AG10803 (cell line): ENCODE data around the gene TAF1L.
A peak's percentile ranks its signal among the peaks of the same experiment; 100 is the strongest.
"Not testable (repeated sequence)": the region's sequence is repeated elsewhere in the genome, so short reads cannot be mapped to it uniquely, and the experiment has no call there.

Experiments
- DNase-seq: peaks from one replicate; pipeline ENCODE4 v3.0.0; 2010; ENCODE audit warnings: low read depth
- H3K4me3 ChIP-seq: 2 replicates; pipeline ENCODE4 v1.5.1; 2011; ENCODE audit warnings: mild to moderate bottlenecking, low read length, control low read depth
- CTCF ChIP-seq: conservative IDR thresholded peaks from 2 replicates; pipeline ENCODE4 v1.5.1; 2011; ENCODE audit warnings: mild to moderate bottlenecking, low read length, control low read depth, inconsistent platforms

The TAF1L gene

GRCh38 chr9:32663741-32664140, 28.3 kb upstream of the TAF1L start:
- no peak for TF ChIP-seq CTCF
- no peak for DNase-seq
- H3K4me3 ChIP-seq: no peak overlapping the region

DNA sequence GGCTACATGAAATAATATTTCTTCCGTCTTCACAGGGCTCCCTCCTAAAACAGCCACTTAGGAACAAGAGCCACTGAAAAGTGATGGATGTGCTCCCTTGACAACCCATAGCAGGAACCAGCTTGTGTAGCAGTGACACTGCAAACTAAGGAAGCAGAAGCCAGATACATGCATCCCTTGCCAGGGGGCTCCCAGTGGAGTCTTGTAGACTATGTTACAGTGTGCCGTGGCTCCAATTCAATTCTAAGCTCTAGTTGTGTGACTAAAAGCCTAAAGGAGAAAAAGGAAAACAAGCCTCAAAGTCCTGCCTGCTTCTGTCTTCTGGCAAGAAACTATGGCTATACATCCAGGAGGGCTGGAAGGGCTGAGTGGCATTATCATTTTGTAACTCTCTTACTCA, 12.2 kb upstream of the TAF1L start:
- no peak for DNase-seq
- H3K4me3 ChIP-seq: no peak overlapping the region

DNA sequence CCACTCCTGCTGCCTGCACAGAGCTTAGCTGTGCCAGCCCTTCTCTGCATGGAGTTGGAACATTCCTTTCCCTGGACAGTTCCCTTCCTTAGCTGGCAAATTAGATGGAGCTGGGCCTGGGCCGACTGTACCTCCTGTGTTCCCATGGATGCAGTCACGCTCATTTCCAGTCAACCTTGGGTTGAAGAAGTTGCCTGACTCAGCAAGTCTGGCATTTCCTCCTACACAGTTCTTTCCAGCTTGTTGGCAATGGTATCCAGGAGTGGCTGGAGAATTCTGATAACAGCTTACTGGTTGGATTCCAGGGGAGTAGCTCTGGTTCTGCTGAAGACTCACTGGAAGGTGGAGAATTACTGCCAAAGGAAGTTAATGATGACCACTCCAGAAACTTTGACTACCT, 9.2 kb upstream of the TAF1L start:
- DNase-seq: peak; percentile 93
- TF ChIP-seq CTCF: no peak
- H3K4me3 ChIP-seq: no peak overlapping the region

More for the DNA sequence above, 12.2 kb upstream of the TAF1L start:
- no peak for TF ChIP-seq CTCF

- not testable (repeated sequence) for DNase-seq, H3K4me3 ChIP-seq
Measured at GRCh38 chr9:32633151-32633550, 2.3 kb downstream of the TAF1L start.

GRCh38 chr9:32631991-32632390, 3.5 kb downstream of the TAF1L start:
- TF ChIP-seq CTCF: no peak
- no peak overlapping the region for H3K4me3 ChIP-seq
- no peak for DNase-seq

GRCh38 chr9:32627394-32627954, 8.0 kb downstream of the TAF1L start:
- no peak for TF ChIP-seq CTCF
- no peak for DNase-seq

DNA sequence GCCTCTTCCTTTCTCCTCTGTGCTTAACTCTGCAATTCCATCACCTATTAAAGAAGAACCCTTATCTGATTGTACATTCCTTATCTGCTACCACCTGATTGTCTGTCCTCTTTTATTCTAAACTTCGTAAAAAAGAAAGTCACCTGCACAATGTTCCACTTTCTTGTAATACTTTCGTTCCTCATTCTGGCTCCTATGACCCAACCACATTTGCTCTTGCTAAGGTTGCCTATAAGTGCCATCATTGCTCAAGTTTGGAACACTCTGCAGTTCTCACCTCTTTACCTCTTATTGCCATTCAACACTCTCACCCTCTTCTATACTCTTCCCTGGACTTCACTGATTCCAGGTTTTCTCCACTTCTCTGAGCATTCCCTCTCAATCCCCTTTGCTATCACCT, 10.1 kb downstream of the TAF1L start:
- H3K4me3 ChIP-seq: no peak overlapping the region
- no peak for TF ChIP-seq CTCF
- no peak for DNase-seq

More at GRCh38 chr9:32627394-32627954, 8.0 kb downstream of the TAF1L start:
- H3K4me3 ChIP-seq: no peak overlapping the region

DNA sequence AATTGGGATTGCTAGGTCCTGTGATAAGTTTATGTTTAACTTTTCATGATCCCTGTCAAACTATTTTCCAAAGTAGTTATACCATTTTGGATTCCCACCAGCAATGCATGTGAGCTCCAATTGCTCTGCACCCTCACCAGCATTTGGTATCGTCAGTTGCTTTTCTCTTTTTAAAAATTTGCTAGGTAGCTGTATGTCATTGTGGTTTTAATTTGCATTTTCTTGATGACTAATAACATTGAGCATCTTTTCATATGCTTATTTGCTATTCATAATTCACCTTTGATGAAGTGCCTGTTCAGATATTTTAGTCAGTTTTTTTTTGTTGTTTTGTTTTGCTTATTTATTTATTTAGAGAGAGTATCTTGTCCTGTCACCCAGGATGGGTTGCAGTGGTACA, 12.5 kb downstream of the TAF1L start:
- H3K4me3 ChIP-seq: no peak overlapping the region
- no peak for TF ChIP-seq CTCF
- DNase-seq: no peak
